DOHH2 (cell line): ENCODE measurements around the gene NFKBIZ.
"Not testable (repeated sequence)": the region's sequence is repeated elsewhere in the genome, so short reads cannot be mapped to it uniquely, and the experiment has no call there.

Experiments
- H3F3A ChIP-seq: fragments of 200-600 bp; sonication (generic), shearing (Covaris generic); 2 replicates; pipeline ENCODE4 v1.6.0; 2016; ENCODE audit warnings: antibody characterized with exemption, mild to moderate bottlenecking; ENCODE audit not compliant: control insufficient read depth, insufficient read depth
- H3K27ac ChIP-seq: fragments of 200-600 bp; sonication (generic); 2 replicates; pipeline ENCODE4 v1.5.1; 2014; ENCODE audit warnings: low read depth, mild to moderate bottlenecking, low read length, moderate library complexity
- H3K27me3 ChIP-seq: fragments of 200-600 bp; sonication (generic); 2 replicates; pipeline ENCODE4 v1.6.1; 2014; ENCODE audit warnings: mild to moderate bottlenecking, low read length, mixed read lengths; ENCODE audit not compliant: control insufficient read depth
- H3K36me3 ChIP-seq: fragments of 200-600 bp; sonication (generic); 2 replicates; pipeline ENCODE4 v1.6.1; 2014; ENCODE audit warnings: mild to moderate bottlenecking, low read length, moderate library complexity, mixed read lengths; ENCODE audit not compliant: control insufficient read depth
- H3K4me1 ChIP-seq: fragments of 200-600 bp; sonication (generic); 2 replicates; pipeline ENCODE4 v1.6.1; 2014; ENCODE audit warnings: mild to moderate bottlenecking, low read length, mixed read lengths; ENCODE audit not compliant: control insufficient read depth
- H3K4me2 ChIP-seq: fragments of 200-600 bp; sonication (generic); 2 replicates; pipeline ENCODE4 v1.6.0; 2014; ENCODE audit warnings: mild to moderate bottlenecking, low read length, moderate library complexity
- H3K4me3 ChIP-seq: fragments of 200-600 bp; sonication (generic); 2 replicates; pipeline ENCODE4 v1.5.1; 2014; ENCODE audit warnings: mild to moderate bottlenecking, low read length, mixed read lengths
- H3K79me2 ChIP-seq: fragments of 200-600 bp; sonication (generic); 2 replicates; pipeline ENCODE4 v1.6.1; 2014; ENCODE audit warnings: mild to moderate bottlenecking, low read length, mixed read lengths; ENCODE audit not compliant: control insufficient read depth
- H3K9me2 ChIP-seq: fragments of 200-600 bp; sonication (generic); replicated peaks from 2 replicates; pipeline ENCODE4 v1.6.1; 2014; ENCODE audit warnings: mild to moderate bottlenecking, low read length, mixed read lengths; ENCODE audit not compliant: control insufficient read depth
- H3K9me3 ChIP-seq: fragments of 200-600 bp; sonication (generic); 2 replicates; pipeline ENCODE4 v1.6.1; 2014; ENCODE audit warnings: antibody characterized with exemption, low read length, mixed read lengths; ENCODE audit not compliant: control insufficient read depth, insufficient read depth
- H4K20me1 ChIP-seq: fragments of 200-600 bp; sonication (generic); 2 replicates; pipeline ENCODE4 v1.6.0; 2014; ENCODE audit warnings: low read depth, mild to moderate bottlenecking, antibody characterized with exemption, low read length, moderate library complexity; ENCODE audit not compliant: control insufficient read depth, insufficient read depth
- CTCF ChIP-seq: fragments of 200-600 bp; sonication (generic); IDR thresholded peaks from one replicate; pipeline ENCODE4 v1.5.1; 2014; ENCODE audit warnings: antibody characterized with exemption, mild to moderate bottlenecking, low read depth, low read length; ENCODE audit not compliant: poor library complexity, severe bottlenecking
- EZH2phosphoT487 ChIP-seq: fragments of 200-600 bp; sonication (generic); IDR thresholded peaks from 2 replicates; pipeline ENCODE4 v1.6.1; 2017; ENCODE audit warnings: borderline replicate concordance, mild to moderate bottlenecking, antibody characterized with exemption, low read length, moderate library complexity, mixed read lengths

Gene NFKBIZ

GRCh38 chr3:101902041-101902440 is 52.7 kb downstream of the NFKBIZ start:
- peaks cover 28% of the 10 kb centered on the region for H3K36me3 ChIP-seq
- no peak for TF ChIP-seq CTCF
- TF ChIP-seq EZH2phosphoT487 = no peak
- H3K4me3 ChIP-seq = no peak overlapping the region
- H3K4me1 ChIP-seq = peaks cover 56% of the 10 kb centered on the region
- no peaks in the 10 kb centered on the region for H3K9me2 ChIP-seq
- no peak overlapping the region for H3K27ac ChIP-seq
- no peaks in the 10 kb centered on the region for H3K79me2 ChIP-seq
- H3K4me2 ChIP-seq = no peak overlapping the region
- no peaks in the 10 kb centered on the region for H4K20me1 ChIP-seq
- H3K9me3 ChIP-seq = peaks cover 8% of the 10 kb centered on the region; the same call in 1 of the 2 replicates
- no peaks in the 10 kb centered on the region for H3K27me3 ChIP-seq
- peaks cover 10% of the 10 kb centered on the region for H3F3A ChIP-seq

GRCh38 chr3:101903451-101903871 is 54.1 kb downstream of the NFKBIZ start:
- no peaks in the 10 kb centered on the region for H4K20me1 ChIP-seq
- H3K4me2 ChIP-seq = no peak overlapping the region
- no peak for TF ChIP-seq CTCF
- TF ChIP-seq EZH2phosphoT487 = no peak
- no peaks in the 10 kb centered on the region for H3K27me3 ChIP-seq
- no peak overlapping the region for H3K4me3 ChIP-seq
- no peak overlapping the region for H3K27ac ChIP-seq
- H3K9me3 ChIP-seq = no peaks in the 10 kb centered on the region
- peaks cover 18% of the 10 kb centered on the region for H3K36me3 ChIP-seq
- peaks cover 7% of the 10 kb centered on the region for H3F3A ChIP-seq
- H3K4me1 ChIP-seq = peaks cover 42% of the 10 kb centered on the region
- no peaks in the 10 kb centered on the region for H3K79me2 ChIP-seq
- no peaks in the 10 kb centered on the region for H3K9me2 ChIP-seq

GRCh38 chr3:101905573-101905972 is 56.3 kb downstream of the NFKBIZ start:
- H3F3A ChIP-seq, H4K20me1 ChIP-seq, H3K4me3 ChIP-seq, H3K79me2 ChIP-seq, H3K4me2 ChIP-seq, H3K9me3 ChIP-seq, H3K36me3 ChIP-seq, H3K27ac ChIP-seq, H3K27me3 ChIP-seq, H3K9me2 ChIP-seq: not testable (repeated sequence)
- H3K4me1 ChIP-seq = peaks cover 21% of the 10 kb centered on the region
